Measurements from ENCODE around the gene MRPS35.

The MRPS35 gene

DNA sequence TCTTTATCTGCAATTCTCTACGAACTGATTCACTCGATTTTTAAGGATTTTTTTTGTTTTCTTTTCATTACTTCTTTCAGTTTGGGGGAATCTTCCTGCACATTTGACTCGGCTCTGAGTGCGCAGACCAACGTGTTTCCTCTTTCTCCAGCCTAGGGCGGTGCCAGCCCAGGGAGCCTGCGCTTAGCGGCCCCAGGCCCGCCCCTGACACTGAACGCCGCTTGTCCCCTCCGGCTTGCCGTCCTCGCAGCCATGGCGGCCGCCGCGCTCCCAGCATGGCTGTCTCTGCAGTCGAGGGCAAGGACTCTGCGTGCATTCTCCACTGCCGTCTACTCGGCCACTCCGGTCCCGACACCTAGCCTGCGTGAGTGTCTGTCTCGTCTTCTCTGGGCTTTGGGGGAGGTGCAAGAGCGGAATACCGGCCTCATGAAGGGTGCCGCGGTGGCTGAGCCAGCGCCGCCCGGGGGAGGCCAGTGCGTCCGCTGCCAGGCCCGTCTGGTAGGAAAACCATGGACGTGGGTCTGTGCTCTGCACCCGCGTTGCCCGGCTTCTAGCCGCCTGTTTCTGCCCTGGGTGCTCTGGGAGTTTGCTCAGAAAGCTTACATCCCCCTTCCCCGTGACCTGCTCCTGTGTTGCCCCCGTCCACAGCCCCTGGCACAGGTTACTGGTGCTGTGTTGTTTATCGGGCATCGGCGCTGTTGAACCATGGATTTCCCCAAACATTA lies at the start of gene MRPS35:
MRPS35 (plus strand) TSS at position 241 of the 725 bp plus-strand sequence; CDS start at position 253, 12 bp downstream.
- Mint-ChIP-seq H3K27ac (peak within 1 kb of the TSS; percentile 95), H3K36me3 (ENCODE audit: low read depth) (peaks cover 28% of the 10 kb centered on the region), H3K4me3 (peak within 1 kb of the TSS; percentile 99), H3K9me3 (no peaks in the 10 kb centered on the region), H3K4me1 (ENCODE audit: low read depth) (peaks cover 35% of the 10 kb centered on the region), H3K27me3 (peaks cover 5% of the 10 kb centered on the region)

- no peak overlapping the region for H3K27ac Mint-ChIP-seq
- H3K36me3 Mint-ChIP-seq (ENCODE audit: low read depth): peaks cover 4% of the 10 kb centered on the region
- no peak overlapping the region for H3K4me3 Mint-ChIP-seq
- H3K4me1 Mint-ChIP-seq (ENCODE audit: low read depth): no peaks in the 10 kb centered on the region
- H3K27me3 Mint-ChIP-seq: no peaks in the 10 kb centered on the region
- H3K9me3 Mint-ChIP-seq: no peaks in the 10 kb centered on the region
Measured at GRCh38 chr12:27665704-27666103, 44.9 kb upstream of the MRPS35 start.

DNA sequence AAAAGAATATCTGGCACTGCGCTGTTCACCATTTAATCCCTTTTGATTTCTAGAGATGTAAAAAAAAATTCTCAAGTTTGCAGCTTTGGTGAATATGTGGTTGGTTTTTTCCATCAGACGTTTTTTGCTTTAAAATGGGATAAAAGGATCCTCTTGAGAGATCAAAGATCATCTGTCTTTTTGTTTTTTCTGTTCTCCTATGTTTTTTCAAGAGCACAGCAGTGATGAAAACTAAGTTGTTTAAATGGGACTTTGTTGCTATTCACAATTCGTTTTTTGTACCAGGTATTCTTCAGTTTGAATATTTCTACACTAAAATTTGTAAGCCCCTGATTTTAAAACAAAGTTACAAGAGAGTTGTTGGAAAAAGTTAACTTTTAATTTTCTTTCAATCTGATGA lies 44.1 kb upstream of the MRPS35 start:
- peaks cover 4% of the 10 kb centered on the region for H3K36me3 Mint-ChIP-seq (ENCODE audit: low read depth)

GRCh38 chr12:27667540-27667939 lies 43.1 kb upstream of the MRPS35 start:
- no peaks in the 10 kb centered on the region for H3K9me3 Mint-ChIP-seq
- H3K4me1 Mint-ChIP-seq (ENCODE audit: low read depth): no peaks in the 10 kb centered on the region
- H3K27me3 Mint-ChIP-seq: no peaks in the 10 kb centered on the region
- no peak overlapping the region for H3K4me3 Mint-ChIP-seq
- peaks cover 4% of the 10 kb centered on the region for H3K36me3 Mint-ChIP-seq (ENCODE audit: low read depth)
- no peak overlapping the region for H3K27ac Mint-ChIP-seq

More for the DNA sequence above, 44.1 kb upstream of the MRPS35 start:
- no peak overlapping the region for H3K4me3 Mint-ChIP-seq
- H3K27me3 Mint-ChIP-seq: no peaks in the 10 kb centered on the region
- no peaks in the 10 kb centered on the region for H3K4me1 Mint-ChIP-seq (ENCODE audit: low read depth)
- no peak overlapping the region for H3K27ac Mint-ChIP-seq
- H3K9me3 Mint-ChIP-seq: no peaks in the 10 kb centered on the region

DNA sequence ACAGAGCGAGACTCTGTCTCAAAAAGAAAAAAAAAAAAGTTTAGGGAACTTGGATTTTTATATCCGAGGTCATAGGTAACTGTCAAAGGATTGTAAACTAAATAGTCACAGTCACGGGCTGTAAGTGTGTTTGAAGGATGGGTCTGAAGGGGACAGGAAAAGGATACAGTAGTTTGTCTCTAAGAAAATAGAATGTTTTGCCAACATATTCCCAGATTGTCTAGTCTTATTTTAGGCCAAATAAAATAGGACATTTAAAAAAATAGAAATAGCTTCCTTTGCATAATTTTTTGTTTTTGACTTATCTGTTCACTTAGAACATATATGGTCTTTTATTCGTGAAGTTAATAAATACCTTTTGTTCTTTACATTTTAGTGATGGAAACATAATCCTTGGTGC lies 38.6 kb upstream of the MRPS35 start:
- H3K4me1 Mint-ChIP-seq (ENCODE audit: low read depth): no peaks in the 10 kb centered on the region
- no peak overlapping the region for H3K4me3 Mint-ChIP-seq
- H3K9me3 Mint-ChIP-seq: no peaks in the 10 kb centered on the region
- peaks cover 6% of the 10 kb centered on the region for H3K36me3 Mint-ChIP-seq (ENCODE audit: low read depth)
- no peak overlapping the region for H3K27ac Mint-ChIP-seq
- H3K27me3 Mint-ChIP-seq: no peaks in the 10 kb centered on the region

- Mint-ChIP-seq H3K9me3 (no peaks in the 10 kb centered on the region), H3K36me3 (ENCODE audit: low read depth) (peaks cover 6% of the 10 kb centered on the region), H3K4me3 (no peak overlapping the region), H3K27ac (no peak overlapping the region), H3K4me1 (ENCODE audit: low read depth) (no peaks in the 10 kb centered on the region), H3K27me3 (no peaks in the 10 kb centered on the region)
Measured at GRCh38 chr12:27672643-27673042, 38.0 kb upstream of the MRPS35 start.

DNA sequence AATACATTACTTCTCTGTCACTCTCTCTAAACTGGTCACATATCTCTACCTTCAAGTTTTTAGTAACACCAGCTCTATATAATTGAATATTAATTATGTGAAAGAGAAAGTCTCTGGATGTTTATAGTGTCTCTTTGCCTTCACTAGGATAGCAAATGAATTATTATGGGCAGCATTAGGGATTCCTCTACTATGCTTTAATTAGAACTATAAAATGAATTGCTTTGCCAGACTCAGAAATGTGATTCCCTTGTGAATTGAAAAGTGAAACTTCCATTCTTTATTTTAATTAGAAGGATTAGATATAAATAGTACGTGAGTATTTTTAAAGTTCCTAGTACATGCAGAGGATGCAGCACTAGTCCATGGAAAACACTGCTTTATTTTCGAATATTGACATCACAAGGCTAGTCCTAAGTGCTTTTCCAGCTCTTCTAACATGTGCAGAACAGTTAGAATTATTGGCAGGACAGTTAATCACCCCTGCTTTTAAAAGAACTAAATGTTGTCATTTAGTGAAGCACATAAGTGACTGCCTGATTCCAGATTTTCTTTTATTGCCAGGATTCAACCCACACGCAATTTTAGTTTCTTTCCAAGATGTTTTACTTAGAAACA lies 37.4 kb upstream of the MRPS35 start:
- Mint-ChIP-seq H3K27ac (no peak overlapping the region), H3K9me3 (no peaks in the 10 kb centered on the region), H3K27me3 (no peaks in the 10 kb centered on the region), H3K36me3 (ENCODE audit: low read depth) (peaks cover 6% of the 10 kb centered on the region), H3K4me3 (no peak overlapping the region), H3K4me1 (ENCODE audit: low read depth) (no peaks in the 10 kb centered on the region)

DNA sequence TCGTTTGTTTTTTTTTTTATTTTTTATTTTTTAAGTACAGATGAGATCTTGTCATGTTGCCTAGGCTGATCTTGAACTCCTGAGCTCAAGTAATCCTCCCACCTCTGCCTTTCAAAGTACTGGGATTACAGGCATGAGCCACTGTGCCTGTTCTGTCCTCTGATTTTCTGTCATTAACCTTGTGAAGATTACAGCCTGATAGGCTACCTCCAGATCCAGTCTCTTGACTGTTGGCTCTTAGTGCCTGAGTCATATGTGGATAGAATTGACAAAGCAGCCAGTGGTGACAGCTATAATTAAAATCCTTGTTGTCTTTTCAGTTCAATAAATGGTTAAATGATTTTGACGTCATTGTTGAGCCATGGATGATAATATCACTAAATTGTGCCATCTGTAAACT lies 35.6 kb upstream of the MRPS35 start:
- Mint-ChIP-seq H3K27ac (no peak overlapping the region), H3K27me3 (no peaks in the 10 kb centered on the region), H3K9me3 (no peaks in the 10 kb centered on the region), H3K36me3 (ENCODE audit: low read depth) (peaks cover 6% of the 10 kb centered on the region), H3K4me3 (no peak overlapping the region), H3K4me1 (ENCODE audit: low read depth) (no peaks in the 10 kb centered on the region)

DNA sequence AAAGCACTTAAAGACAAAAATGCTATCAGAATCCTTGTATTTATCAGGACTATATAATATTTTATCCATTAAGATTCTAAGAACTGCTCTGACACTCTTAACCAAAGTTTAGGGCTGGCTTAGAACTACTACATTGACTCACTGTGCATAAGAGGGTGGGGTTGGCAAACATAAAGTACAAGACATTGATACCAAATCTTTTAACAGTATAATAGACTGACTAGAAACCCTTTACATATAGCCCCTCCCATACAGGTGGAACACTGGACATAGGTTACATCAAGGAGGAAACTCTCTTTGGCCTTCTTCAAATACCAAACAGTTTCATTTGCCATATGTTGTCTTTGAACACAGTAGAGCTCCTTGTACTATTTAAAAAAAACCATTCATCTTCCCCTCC lies 30.0 kb upstream of the MRPS35 start:
- H3K36me3 Mint-ChIP-seq (ENCODE audit: low read depth): peaks cover 6% of the 10 kb centered on the region
- no peak overlapping the region for H3K4me3 Mint-ChIP-seq
- no peak overlapping the region for H3K27ac Mint-ChIP-seq
- H3K4me1 Mint-ChIP-seq (ENCODE audit: low read depth): no peaks in the 10 kb centered on the region
- no peaks in the 10 kb centered on the region for H3K27me3 Mint-ChIP-seq
- no peaks in the 10 kb centered on the region for H3K9me3 Mint-ChIP-seq

- peaks cover 3% of the 10 kb centered on the region for H3K36me3 Mint-ChIP-seq (ENCODE audit: low read depth)
Measured at GRCh38 chr12:27682534-27682933, 28.1 kb upstream of the MRPS35 start.

GRCh38 chr12:27685274-27685673 lies 25.4 kb upstream of the MRPS35 start:
- no peaks in the 10 kb centered on the region for H3K27me3 Mint-ChIP-seq
- no peaks in the 10 kb centered on the region for H3K4me1 Mint-ChIP-seq (ENCODE audit: low read depth)
- no peaks in the 10 kb centered on the region for H3K9me3 Mint-ChIP-seq
- peaks cover 3% of the 10 kb centered on the region for H3K36me3 Mint-ChIP-seq (ENCODE audit: low read depth)
- H3K4me3 Mint-ChIP-seq: no peak overlapping the region
- H3K27ac Mint-ChIP-seq: no peak overlapping the region

More at GRCh38 chr12:27682534-27682933, 28.1 kb upstream of the MRPS35 start:
- H3K4me1 Mint-ChIP-seq (ENCODE audit: low read depth): no peaks in the 10 kb centered on the region
- H3K9me3 Mint-ChIP-seq: no peaks in the 10 kb centered on the region
- no peak overlapping the region for H3K27ac Mint-ChIP-seq
- H3K4me3 Mint-ChIP-seq: no peak overlapping the region
- no peaks in the 10 kb centered on the region for H3K27me3 Mint-ChIP-seq

DNA sequence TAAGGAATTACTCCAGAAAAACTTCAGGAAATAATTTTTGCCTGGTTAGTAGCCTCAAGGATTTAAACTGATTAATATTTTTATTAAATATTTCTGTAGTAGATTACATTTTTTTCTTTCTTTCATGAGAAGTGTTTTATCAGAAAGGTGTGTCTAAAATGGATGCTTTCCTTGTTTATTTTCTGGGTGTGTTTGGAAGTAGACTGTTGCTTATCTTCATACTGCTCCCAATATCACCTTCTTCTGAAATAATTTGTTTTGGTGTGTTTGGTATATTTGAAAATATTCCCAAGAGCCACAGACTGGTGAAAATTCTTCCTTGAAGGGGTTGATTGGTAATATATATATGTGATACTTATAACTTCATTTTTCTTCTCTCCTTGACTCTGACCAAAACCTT lies 24.5 kb upstream of the MRPS35 start:
- Mint-ChIP-seq H3K36me3 (ENCODE audit: low read depth) (peaks cover 3% of the 10 kb centered on the region), H3K27me3 (no peaks in the 10 kb centered on the region), H3K4me1 (ENCODE audit: low read depth) (no peaks in the 10 kb centered on the region), H3K9me3 (no peaks in the 10 kb centered on the region), H3K4me3 (no peak overlapping the region), H3K27ac (no peak overlapping the region)

DNA sequence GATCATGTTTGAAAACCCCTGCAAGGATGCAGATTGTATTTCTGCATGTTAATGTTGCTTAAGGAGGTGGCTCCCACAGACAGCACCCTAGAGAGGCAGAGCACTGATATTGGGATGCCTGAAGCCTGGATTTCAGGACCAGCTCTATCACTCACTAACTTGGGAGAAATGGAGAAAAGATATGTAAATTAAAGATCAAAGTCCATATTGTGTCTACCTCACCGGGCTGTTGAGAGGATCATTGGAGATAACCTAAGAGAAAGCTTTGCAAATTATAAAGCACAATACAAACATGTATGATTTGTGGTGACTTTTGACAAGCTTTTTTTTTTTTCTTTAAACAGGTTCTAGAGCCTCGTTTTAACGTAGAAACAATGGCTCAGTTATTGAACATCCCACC lies 22.0 kb upstream of the MRPS35 start:
- peaks cover 15% of the 10 kb centered on the region for H3K36me3 Mint-ChIP-seq (ENCODE audit: low read depth)
- no peaks in the 10 kb centered on the region for H3K9me3 Mint-ChIP-seq
- H3K4me3 Mint-ChIP-seq: no peak overlapping the region
- H3K4me1 Mint-ChIP-seq (ENCODE audit: low read depth): no peaks in the 10 kb centered on the region
- H3K27me3 Mint-ChIP-seq: no peaks in the 10 kb centered on the region
- no peak overlapping the region for H3K27ac Mint-ChIP-seq

GRCh38 chr12:27689558-27690180 lies 21.0 kb upstream of the MRPS35 start:
- Mint-ChIP-seq H3K4me3 (no peak overlapping the region), H3K4me1 (ENCODE audit: low read depth) (no peaks in the 10 kb centered on the region), H3K36me3 (ENCODE audit: low read depth) (peaks cover 15% of the 10 kb centered on the region), H3K27me3 (no peaks in the 10 kb centered on the region), H3K9me3 (no peaks in the 10 kb centered on the region), H3K27ac (no peak overlapping the region)

DNA sequence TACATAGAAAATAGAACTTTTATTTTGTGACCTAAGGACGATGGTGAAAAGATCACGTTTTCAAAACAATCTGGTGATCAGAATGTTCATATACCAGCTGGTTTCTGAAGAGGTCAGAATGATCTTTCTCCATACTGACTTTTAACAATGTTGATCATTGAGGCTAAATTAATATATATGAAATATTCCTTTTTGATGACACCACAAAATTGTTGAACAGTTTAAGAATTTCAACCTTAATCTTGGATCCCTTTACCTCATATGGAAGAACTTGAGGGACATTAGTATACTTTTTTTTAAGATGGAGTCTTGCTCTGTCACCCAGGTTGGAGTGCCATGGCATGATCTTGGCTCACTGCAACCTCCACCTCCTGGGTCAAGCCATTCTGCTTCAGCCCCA lies 17.2 kb upstream of the MRPS35 start:
- no peak overlapping the region for H3K4me3 Mint-ChIP-seq
- H3K36me3 Mint-ChIP-seq (ENCODE audit: low read depth): peaks cover 12% of the 10 kb centered on the region
- no peak overlapping the region for H3K27ac Mint-ChIP-seq
- H3K27me3 Mint-ChIP-seq: no peaks in the 10 kb centered on the region
- H3K4me1 Mint-ChIP-seq (ENCODE audit: low read depth): no peaks in the 10 kb centered on the region
- no peaks in the 10 kb centered on the region for H3K9me3 Mint-ChIP-seq

Data from stimulated activated naive CD8-positive, alpha-beta T cell treated with anti-CD3 and anti-CD28 coated beads, Interleukin-15, Interleukin-2, amounts not matched to agents 100 ng/mL and 50 ng/mL, for 24 hours (primary cell).